ENCODE measurements around the gene FHOD1.

The FHOD1 gene

GRCh38 chr16:67277294-67277998 is 30.2 kb upstream of the FHOD1 start:
- DNase-seq: peak; percentile 9

DNA sequence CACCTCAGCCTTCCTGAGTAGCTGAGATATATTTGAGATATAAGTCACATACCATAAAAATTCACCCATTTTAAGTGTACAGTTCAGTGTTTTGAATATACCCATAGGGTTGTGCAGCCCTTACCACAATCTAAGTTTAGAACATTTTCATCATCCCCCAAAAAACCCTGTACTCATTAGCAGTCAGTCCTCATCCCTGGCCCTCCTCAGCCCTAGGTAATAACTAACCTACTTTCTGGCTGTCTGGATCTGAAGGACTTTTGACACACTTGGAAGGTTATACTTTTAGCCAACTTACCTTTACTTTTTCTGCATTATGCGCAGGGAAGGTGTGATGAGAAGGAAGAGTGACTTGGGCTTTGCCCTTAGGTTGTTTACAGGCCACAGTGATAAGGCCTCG is 28.0 kb upstream of the FHOD1 start:
- DNase-seq: no peak

DNA sequence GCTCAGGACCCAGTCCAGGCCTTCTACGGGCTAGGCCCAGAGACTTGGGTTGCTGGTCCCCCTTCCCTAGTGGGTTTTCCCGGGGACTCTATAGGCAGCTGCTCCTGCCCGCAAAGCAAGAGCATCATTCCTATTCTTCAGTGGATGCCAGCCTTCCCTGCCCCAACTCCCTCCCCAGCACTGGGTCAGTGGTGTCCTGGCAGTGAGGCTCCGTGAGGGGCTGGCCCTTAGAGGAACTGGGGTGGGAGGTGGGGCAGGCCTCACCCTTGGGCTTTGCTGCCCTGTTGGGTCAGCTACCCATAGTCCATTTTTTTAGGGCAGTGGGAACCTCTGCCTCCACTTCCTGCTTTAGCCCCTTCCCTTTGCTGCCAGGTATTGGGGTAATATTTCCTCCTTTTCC is 24.2 kb upstream of the FHOD1 start:
- no peak for DNase-seq

GRCh38 chr16:67270931-67271338 is 23.7 kb upstream of the FHOD1 start:
- no peak for DNase-seq

DNA sequence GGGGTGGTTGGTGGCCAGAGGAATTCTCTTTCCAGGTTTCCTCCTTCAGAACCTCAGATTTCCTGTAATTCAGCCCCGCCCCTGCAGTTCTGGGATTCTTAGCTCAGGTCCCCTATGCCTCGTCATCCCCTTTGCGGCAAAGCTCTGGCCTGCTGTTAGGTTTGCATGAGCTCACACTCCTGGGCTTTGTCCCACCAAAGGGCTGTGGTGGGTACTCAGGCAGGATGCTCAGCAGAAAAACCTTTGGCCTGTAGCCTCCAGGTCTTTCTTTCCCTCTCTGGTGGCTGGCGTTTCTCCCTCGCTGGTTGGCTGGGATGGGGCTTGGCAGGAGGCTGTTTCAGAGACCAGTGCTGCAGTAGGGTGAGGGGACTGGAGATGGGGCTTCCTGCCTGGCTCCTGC is 22.5 kb upstream of the FHOD1 start:
- peak; percentile 20 for DNase-seq

GRCh38 chr16:67268136-67268579 is 20.9 kb upstream of the FHOD1 start:
- DNase-seq: peak; percentile 59

GRCh38 chr16:67265834-67266233 is 18.6 kb upstream of the FHOD1 start:
- DNase-seq: no peak

GRCh38 chr16:67264866-67265265 is 17.6 kb upstream of the FHOD1 start:
- no peak for DNase-seq

- DNase-seq: no peak
Measured at GRCh38 chr16:67264277-67264676, 17.0 kb upstream of the FHOD1 start.

DNA sequence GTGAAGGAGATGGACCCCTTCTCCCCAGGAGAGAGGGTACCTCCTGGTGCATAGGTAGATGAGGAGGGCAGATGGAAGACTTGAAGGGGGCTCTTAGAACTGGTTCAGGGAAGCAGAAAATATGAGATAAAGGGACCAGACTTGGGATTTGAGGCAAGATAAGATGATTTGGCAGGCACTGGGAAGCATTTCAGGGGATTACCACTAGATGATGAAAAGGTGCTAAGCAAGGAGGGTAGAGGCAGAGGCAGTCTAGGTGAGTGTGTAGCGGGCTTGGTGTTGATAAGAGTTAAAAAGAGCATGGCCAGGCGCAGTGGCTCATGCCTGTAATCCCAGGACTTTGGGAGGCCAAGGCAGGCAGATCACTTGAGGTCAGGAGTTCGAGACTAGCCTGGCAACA is 15.9 kb upstream of the FHOD1 start:
- DNase-seq: no peak

DNA sequence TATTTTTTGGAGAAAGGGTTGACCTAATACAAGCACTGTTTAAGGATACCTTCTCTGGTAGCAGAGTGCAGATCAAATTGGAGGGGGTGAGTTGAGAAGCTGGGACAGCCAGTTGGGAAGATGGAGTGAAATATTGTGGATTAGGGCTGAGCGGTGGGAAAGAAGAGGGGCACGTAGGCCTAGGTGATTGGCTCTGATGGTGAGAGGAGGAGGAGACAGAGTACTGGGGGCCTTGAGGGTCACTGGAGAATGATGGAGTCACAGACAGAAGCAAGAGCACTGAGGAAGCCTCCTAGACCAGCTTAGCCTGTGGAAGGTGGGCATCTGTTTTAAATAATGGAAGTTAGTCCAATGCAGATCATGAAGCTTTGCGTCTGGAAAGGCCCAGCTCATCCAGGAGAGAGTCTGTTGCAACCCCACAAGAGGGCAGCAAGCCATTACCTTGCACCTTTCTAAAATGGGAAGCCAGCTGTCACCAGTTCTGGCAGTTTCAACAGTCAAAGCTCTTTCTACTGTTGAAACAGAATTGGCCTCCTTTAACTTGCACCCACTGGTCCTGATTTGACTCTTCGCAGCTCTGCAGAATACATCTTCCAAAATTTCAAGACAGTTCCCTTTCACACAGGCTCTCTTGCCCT is 13.3 kb upstream of the FHOD1 start:
- peak; percentile 78 for DNase-seq

GRCh38 chr16:67259705-67260104 is 12.4 kb upstream of the FHOD1 start:
- no peak for DNase-seq

- no peak for DNase-seq
Measured at GRCh38 chr16:67258161-67258835, 11.0 kb upstream of the FHOD1 start.

- DNase-seq: no peak
Measured at GRCh38 chr16:67257486-67258160, 10.3 kb upstream of the FHOD1 start.

DNA sequence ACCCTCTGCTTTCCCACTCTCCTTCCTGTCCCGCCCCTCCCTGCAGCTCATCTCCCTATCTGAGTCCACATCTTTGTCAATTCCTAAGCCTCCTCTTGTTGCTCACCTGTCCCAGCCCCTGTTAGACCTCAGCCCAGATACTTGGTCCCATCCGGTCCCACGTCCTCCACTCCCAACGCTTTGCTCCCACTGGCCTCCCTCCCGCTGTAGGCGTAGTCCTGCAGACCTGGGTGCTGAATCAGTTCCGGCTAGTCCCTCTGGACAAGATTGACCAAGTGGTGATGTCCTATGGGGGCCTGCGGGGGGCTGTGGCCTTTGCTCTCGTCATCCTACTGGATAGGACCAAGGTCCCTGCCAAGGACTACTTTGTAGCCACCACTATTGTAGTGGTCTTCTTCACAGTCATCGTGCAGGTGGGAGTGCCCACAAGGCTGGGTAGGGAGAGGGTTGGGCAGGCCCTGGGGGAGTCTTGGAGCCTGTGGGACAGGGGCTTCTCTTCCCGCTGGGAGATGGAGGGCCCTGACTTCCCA is 9.5 kb upstream of the FHOD1 start:
- no peak for DNase-seq

DNA sequence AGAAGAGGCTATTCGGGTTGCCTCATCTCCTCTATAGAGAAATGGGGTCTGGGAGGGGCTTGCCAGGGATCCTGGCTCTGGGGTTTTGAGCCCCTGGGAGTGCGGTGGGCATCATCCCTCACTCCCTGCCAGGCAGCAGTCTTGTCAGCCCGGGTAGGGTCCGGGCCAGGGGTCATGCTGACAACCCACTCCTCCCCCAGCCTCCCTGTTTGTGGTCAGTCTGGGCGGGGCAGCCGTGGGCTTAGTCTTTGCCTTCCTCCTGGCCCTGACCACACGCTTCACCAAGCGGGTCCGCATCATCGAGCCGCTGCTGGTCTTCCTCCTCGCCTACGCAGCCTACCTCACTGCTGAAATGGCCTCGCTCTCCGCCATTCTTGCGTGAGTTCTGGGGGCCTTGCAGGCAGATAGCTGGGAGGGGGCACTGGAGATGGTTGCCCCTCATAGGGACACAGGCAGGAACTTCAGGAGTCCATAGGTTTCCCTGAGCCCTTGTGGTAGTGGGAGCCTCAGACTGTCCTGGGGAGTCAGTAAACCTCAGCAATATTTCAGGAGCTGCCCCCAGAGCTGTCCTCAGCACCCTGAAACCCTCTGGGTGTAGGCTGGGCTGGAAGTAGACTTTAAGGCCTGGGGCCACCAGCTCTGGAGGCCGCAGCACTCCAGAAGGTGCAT is 8.4 kb upstream of the FHOD1 start:
- no peak for DNase-seq

DNA sequence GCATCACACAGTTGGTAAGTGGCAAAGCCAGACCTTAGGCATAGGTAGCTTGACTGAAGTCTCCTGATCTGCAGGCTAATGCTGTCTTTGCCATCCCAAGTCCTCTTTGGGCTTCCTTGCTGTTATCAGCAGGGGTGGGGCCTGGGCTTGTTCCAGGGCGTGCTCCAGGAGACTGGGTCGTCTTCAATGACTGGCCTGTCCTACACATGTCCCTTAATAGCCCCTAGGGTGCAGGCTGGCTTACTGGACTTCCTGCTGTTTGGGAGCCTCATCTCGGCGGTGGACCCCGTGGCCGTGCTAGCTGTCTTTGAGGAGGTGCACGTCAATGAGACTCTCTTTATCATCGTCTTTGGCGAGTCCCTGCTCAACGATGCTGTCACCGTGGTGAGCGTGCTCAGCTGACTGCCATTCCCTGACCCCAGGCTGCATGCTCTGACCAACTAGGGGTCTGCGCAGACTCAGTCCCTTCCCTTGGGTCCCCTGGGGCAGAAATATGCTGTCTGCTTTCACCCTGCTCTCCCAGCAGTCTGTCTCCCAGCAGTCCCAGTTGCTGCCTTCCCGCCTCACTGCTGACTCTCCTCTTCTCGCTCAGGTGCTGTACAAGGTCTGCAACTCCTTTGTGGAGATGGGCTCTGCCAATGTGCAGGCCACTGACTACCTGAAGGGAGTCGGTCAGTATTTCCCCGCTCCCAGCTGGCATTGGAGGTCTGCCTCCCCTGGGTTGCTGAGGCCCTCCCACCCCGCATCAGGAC is 7.7 kb upstream of the FHOD1 start:
- no peak for DNase-seq

- no peak for DNase-seq
Measured at GRCh38 chr16:67252609-67253497, 5.6 kb upstream of the FHOD1 start.

DNA sequence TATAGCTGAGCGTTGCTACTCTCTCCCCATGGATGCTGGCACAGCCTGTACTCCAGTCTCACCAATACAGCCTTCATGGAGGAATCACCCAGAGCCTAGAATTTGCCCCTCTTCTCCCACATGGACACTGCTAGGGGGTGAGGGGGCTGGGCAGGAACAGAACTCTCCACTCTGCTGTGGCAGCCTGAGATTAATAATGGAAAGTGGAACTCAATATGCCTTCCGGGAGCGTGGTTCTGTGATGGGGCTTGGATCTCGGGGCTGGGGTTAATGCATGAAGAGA is 2.7 kb upstream of the FHOD1 start:
- DNase-seq: no peak

- no peak for DNase-seq
Measured at GRCh38 chr16:67249178-67250044, 2.1 kb upstream of the FHOD1 start.

Measured in DMS53 (cell line).